Nucleus accumbens (tissue), 56 donors: ENCODE results near the gene FAIM2.

Experiments
- DNase-seq, 56 donors: peaks; one replicate each; lab custom pipeline; 2025; lab: John Stamatoyannopoulos, UW

Gene FAIM2

DNA sequence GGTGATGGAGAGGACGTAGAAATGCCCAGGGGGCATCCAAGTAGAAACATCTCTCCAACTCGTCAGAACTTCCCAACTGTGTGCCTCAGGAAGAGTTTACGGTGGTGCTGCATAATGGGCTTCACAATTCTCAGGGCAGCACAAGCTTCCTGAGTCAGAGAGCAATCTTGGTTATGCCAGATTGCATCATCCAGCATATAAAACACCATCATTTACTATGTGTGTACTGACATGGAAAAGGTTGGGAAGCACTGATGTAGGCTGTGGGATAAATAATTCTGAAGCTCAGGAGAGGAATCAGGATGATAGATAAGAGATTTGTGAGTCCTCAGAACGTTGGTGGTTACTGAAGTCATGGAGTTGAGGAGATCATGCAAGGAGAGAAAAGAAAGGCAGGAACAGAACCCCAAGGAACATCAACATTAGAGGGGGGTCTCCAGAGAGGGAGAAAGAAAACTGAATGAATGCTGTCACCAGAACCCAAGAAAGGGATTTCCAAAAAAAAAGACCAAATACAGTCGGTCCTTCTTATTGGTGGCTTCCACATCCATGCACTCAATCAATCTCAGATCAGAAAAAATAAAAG, 70.8 kb downstream of the FAIM2 start:
- DNase-seq, result no peak

DNA sequence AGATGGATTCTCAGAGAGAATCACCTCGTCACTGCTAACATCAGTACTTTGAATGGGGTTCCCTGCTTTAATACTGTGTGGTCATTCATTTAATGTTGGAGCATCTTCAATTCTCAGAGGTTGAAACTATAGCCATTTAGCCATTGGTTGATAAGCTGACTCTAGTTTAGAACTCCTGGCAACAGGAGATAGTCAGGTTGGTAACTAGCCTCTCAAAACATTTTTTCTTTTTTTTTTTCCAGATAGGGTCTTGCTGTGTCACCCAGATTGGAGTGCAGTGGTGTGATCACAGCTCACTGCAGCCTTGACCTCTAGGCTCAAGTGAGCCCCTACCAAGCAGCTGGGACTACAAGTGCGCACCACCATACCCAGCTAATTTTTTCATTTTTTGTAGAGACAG, 72.0 kb downstream of the FAIM2 start:
- no peak for DNase-seq

DNA sequence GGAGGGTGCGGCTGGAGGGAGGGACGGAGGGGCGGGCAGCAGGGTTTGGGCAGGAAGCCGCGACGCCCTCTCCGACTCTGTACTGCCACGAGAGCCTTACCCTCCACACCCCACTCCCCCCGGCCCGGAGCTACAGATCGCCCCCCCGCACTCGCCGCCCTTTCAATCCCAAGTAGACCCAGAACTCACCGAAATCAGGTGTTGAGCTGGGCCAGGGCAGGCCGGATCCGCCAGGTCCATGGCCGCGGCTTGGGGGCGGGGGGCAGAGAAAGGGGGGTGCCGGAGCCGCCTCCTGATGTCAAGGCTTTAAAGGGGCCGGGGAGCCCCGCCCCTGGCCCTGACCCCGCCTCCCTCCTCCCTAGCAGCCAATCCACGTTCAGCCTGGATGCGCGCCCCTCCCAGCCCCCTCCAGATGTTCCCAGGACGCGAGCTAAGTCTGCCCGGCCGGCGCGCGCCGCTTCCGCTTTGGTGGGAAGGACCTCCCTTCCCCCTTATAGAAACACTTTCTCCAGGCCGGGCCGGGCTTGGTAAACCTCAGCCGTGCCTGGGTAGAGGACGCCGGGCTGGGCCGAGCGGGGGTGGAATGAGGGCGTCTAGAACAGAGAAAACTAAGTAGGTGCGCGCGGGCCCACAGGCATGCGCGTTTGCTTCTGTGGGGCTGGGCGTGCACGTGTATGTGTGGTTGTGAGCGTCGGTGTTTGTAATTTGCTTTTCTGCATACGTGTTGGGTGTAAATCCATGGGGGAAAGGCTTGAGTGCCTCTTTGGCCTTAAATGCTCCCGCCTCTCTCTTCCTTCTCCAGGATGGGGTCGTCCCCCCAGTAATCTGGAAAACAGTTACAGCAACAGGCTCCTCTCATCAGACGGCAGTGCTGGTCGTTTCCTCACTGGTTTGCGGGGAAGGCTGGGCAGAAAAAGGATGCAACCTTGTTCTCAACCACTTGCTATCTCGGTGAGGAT, 75.3 kb downstream of the FAIM2 start, which contains the start of gene NCKAP5L:
NCKAP5L (minus strand) TSS at position 281 of the 959 bp plus-strand sequence. CDS start 24,369 bp downstream, outside the sequence.
- peak; percentile 59 to 97 (median 91) for DNase-seq

GRCh38 chr12:49827401-49828099, 76.2 kb downstream of the FAIM2 start:
- DNase-seq, result peak in 54 of 56 donors; percentile 22 to 82 (median 68)

DNA sequence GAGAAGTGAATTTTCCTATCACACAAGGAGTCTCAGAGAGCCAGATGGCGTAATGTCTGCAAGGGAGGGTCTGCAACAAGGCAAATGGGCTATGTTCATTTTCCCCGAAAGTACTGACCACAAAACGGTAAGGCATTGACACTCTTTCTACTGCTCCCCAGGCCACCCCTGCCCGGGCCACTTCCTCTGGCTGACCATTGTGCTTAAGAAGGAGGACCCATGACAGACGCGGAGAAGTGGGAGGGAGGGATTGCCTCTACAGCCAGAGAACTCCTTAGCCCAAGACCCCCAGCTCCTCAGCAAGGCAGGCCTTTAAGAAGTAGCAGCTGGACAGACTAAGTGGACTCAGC, 76.7 kb downstream of the FAIM2 start:
- peak in 1 of 56 donors; percentile 25 for DNase-seq

DNA sequence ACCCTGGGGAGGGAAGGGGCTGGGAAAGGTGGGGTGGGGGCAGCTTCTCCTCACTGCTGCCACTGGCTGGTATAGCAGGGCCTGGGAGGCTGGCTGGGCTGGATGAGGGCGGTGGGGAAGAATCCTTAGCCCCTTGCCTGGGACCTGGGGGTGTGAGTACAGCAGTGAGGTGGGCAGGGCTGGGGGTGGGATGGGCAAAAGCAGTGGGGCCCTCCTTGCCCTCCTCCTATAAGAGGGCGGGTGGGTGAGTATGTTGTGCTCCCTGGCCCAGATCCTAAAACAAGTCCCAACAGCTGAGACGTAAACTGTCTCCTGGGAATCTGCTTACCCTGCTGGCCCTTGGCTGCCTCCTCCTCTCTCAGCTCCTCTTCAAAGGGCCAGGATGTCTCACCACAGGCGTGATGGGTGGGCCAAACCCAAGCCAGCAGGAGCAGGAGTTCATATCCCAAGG, 77.7 kb downstream of the FAIM2 start:
- DNase-seq, result no peak

DNA sequence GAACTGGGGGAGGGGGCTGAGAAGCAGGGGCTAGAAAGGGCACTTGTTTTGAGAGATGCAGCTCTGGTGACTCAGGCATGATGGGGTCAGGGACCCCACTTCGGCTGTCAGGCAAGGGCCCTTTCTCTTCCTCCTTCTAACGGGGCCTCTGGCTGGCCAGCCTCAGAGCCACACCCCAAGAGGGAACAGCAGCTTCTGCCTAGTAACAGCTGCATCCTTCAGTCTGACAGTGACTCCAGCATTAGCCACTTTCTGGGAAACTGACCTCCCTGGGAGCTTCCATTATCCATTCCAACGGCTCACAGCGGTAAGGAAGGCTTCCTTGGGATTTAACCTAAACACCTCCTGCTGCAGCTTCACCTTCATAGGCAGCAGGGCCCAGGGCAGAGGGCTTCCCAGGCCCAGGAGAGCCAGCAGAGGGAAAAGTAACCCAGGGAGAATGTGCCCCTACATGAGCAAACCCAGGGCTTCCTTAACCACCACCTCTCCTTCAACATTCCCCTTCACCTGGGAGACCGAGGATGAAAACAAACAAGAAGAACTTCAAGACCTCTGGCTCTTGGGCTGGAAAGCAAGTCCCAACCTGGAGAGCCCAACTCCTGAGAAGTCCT, 78.2 kb downstream of the FAIM2 start:
- peak in 11 of 56 donors; percentile 3 to 33 (median 16) for DNase-seq

DNA sequence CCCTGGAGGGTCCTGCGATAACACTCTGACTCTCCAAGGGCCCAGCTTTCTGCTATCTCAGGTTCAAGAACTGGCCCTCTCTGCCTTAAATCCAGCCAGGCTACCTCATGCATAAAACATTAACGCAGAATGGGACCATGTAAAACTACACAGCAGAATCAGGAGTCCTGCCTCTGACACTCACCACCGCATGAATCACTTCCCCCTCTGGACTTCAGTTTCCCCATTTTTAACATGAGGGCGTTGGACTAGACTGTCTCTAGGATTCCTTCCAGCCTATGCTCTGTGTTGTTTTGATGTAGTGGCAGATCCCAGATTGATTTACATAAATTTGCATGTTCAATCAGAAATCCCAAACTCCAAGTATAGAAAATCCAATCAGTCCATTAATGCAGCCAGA, 78.8 kb downstream of the FAIM2 start:
- peak in 1 of 56 donors; percentile 13 for DNase-seq

DNA sequence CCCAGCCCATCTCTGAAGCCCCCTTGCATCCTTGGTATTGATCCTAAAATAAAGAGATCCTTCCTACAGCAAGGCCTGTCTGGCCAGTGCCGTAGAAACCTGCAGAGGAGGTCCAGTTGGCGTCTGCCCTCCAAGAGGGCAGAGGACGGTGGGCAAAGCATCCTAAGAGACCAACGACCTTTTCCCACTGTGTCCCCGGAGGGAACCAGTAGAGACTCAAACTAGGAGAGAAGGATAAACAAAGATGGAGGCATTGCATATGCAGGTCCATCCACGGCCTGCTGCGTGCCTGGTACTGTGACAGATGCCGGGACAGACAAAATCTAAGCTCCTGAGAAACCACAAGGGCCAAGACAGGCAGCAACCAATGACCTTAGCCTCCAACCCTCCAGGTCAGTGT, 79.3 kb downstream of the FAIM2 start:
- DNase-seq, result no peak

DNA sequence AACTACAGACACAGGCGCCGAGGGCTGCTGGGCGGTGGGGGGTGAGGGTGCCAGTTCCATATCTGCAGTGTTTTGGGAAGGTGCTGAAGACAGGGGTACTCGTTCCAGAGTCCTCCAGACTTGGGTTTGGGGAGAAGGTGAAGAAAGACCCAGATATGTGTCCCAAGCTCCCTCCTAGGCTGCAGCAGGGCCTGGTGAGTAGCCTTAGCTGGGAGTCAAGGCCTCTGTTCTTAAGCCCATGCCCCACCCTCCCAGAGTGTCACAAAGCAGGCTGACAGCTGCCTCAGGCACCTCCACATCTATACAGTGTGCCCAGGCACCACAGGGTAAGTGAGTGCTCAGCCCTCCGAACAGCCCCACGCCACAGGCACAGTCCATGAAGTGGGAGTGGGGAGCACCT, 79.7 kb downstream of the FAIM2 start:
- no peak for DNase-seq

GRCh38 chr12:49823350-49823749, 80.3 kb downstream of the FAIM2 start:
- DNase-seq, result no peak

DNA sequence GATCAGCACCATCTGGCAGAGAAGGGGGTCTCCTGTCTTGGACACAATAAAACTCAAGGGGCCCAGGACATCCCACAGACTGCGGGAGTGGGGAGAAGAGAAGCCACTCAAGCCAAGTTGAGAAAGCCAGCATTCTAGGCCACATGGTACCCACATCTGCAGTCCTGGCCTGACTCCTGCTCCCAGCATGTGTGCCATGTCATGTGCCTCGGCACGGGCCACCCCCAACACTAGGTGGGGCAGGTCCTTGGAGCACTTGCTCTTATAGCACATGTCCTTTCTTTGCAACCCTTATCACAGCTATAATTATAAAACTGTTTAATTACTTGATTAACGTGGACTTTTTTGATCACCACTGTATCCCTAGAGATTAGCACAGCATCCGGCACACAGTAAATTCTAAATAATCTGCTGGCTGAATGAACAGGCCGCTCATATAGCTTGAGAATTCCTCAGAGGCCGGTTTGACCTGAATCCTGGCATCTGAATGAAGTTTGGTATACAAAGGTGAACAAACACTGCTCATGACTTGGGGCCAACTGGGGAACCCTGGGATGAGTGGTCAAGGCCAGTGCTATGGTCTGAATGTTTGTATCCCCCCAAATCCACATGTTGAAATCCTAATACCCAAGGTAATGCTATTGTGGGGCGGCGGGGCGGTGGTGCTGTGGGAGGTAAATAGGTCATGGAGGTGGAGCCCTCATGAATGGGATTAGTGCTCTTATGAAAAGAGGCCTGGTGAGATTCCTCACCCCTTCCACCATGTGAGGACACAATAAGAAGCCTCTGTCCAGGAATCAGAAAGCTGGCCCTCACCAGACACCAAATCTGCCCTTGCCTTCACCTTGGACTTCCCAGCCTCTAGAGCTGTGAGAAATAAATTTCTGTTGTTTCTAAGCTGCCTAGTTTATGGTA, 82.1 kb downstream of the FAIM2 start:
- peak in 9 of 56 donors; percentile 12 to 47 (median 21) for DNase-seq

GRCh38 chr12:49819786-49820185, 83.9 kb downstream of the FAIM2 start:
- DNase-seq, result no peak

DNA sequence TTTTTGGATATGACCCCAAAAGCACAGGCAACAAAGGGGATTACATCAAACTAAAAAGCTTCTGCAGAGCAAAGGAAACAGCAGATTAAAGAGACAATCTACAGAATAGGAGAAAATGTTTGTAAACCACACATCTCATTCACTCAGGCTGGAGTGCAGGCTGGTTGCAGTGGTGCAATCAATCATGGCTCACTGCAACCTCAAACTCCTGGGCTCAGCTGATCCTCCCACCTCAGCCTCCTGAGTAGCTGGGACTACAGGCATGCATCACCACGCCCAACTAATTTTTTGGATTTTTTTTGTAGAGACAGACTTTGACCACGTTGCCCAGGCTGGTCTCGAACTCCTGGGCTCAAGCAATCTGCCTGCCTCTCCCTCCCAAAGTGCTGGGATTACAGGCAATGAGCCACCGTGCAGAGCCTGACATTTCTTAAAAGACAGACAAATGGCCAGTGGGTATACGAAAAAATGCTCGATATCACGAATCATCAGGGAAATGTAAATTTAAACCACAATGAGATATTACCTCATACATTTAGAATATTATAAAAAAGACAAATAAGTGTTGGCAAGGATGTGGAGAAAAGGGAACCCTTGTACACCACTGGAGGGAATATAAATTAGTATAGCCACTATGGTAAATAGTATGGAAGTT, 85.3 kb downstream of the FAIM2 start:
- DNase-seq, result no peak
